Activated T-cell treated with anti-CD3 and anti-CD28 coated beads, Interleukin-2, amount 50 U/mL, for 4 hours (primary cell): Measurements from ENCODE around the gene BCL2. TPM values are rescaled to one million over a fixed set of nuclear protein-coding genes. Genes with fewer than 3 reads are reported as not detected.

Source experiments
- ATAC-seq, 2 donors: fragments of 200-7000 bp; cut with Tn5 transposase; one replicate each; pipeline ENCODE4 v1.10.0; 2021
- DNase-seq: peaks from one replicate; pipeline ENCODE4 v3.0.0-alpha.2; 2020
- H3K27me3 Mint-ChIP-seq: one replicate; pipeline ENCODE4 v1.8.0; 2021; ENCODE audit warnings: low read depth, mixed read lengths
- H3K36me3 Mint-ChIP-seq: one replicate; pipeline ENCODE4 v1.8.0; 2022; ENCODE audit warnings: mixed read lengths; ENCODE audit not compliant: insufficient read depth
- H3K4me1 Mint-ChIP-seq: one replicate; pipeline ENCODE4 v1.8.0; 2021; ENCODE audit warnings: low read depth, mixed read lengths
- H3K4me3 Mint-ChIP-seq: one replicate; pipeline ENCODE4 v1.8.0; 2021; ENCODE audit warnings: mild to moderate bottlenecking, moderate library complexity, mixed read lengths
- H3K9me3 Mint-ChIP-seq: one replicate; pipeline ENCODE4 v1.8.0; 2021; ENCODE audit warnings: mixed read lengths
- total RNA-seq, 3 donors: library from RNA; stranded (reverse); gene quantifications; one replicate each; pipeline ENCODE4 v1.2.1, GENCODE V29; 2021

BCL2 gene
- total RNA-seq, 3 donors from 2014 or later, result 45.0 to 71.4 (median 66.6) TPM

- Mint-ChIP-seq H3K36me3 (peaks cover 24% of the 10 kb centered on the region), H3K27me3 (no peaks in the 10 kb centered on the region), H3K4me3 (no peak overlapping the region), H3K9me3 (no peaks in the 10 kb centered on the region), H3K4me1 (peaks cover 67% of the 10 kb centered on the region)
- no peak for DNase-seq
- no peak for ATAC-seq
These were observed 151.3 kb downstream of the BCL2 start for GRCh38 chr18:63168287-63168686.

- no peak for DNase-seq
- Mint-ChIP-seq H3K4me1 (peaks cover 70% of the 10 kb centered on the region), H3K4me3 (no peak overlapping the region), H3K27me3 (no peaks in the 10 kb centered on the region), H3K36me3 (peaks cover 18% of the 10 kb centered on the region), H3K9me3 (no peaks in the 10 kb centered on the region)
- no peak for ATAC-seq
These were observed 153.4 kb downstream of the BCL2 start for GRCh38 chr18:63166142-63166541.

- Mint-ChIP-seq H3K4me3 (no peak overlapping the region), H3K4me1 (peaks cover 84% of the 10 kb centered on the region), H3K36me3 (peaks cover 19% of the 10 kb centered on the region), H3K27me3 (no peaks in the 10 kb centered on the region), H3K9me3 (no peaks in the 10 kb centered on the region)
- ATAC-seq, result no peak
- DNase-seq, result no peak
These were observed 155.2 kb downstream of the BCL2 start for GRCh38 chr18:63164396-63164795.

DNA sequence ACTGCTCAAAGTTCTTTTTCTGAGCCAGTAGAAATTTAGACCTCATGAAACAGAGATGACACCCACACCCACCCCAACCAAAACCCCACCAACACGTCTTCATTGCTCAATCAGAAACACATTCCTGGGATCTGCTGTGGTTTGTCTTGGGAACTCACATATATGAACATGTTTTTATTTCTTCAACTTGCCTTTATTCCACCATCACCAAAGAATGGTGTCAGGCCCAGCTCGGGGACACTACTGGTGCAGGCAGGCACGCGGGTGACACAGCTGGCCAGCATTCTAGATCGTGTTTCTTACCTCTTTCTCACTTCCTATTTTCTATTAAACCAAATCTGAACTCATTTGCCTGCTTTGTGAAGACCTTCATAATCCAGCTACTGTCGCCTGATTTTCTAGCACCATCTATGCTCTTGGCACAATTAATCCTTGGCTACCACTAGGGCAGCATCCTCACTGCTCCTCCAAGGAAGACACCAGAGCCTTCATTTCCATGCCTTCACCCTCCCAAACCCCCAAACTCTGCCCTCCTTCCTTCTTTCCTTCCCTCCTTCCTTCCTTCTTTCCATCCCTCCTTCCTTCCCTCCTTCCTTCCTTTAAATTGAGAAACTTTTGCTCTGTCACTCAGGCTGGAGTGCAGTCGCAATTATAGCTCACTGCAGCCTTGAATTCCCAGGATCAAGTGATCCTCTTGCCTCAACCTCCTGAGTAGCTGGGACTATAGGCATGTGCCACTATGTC is 157.1 kb downstream of the BCL2 start:
- Mint-ChIP-seq H3K36me3 (peaks cover 19% of the 10 kb centered on the region), H3K9me3 (no peaks in the 10 kb centered on the region), H3K27me3 (no peaks in the 10 kb centered on the region), H3K4me1 (peaks cover 92% of the 10 kb centered on the region), H3K4me3 (peak overlapping the region; percentile 82)
- ATAC-seq (no peak), DNase-seq (no peak)

GRCh38 chr18:63161761-63162195 is 157.8 kb downstream of the BCL2 start:
- peaks cover 92% of the 10 kb centered on the region for H3K4me1 Mint-ChIP-seq
- DNase-seq, result peak; percentile 71
- H3K9me3 Mint-ChIP-seq, result no peaks in the 10 kb centered on the region
- peaks cover 17% of the 10 kb centered on the region for H3K36me3 Mint-ChIP-seq
- H3K27me3 Mint-ChIP-seq, result no peaks in the 10 kb centered on the region
- peak; percentile 80 to 83 for ATAC-seq
- peak overlapping the region; percentile 82 for H3K4me3 Mint-ChIP-seq

DNA sequence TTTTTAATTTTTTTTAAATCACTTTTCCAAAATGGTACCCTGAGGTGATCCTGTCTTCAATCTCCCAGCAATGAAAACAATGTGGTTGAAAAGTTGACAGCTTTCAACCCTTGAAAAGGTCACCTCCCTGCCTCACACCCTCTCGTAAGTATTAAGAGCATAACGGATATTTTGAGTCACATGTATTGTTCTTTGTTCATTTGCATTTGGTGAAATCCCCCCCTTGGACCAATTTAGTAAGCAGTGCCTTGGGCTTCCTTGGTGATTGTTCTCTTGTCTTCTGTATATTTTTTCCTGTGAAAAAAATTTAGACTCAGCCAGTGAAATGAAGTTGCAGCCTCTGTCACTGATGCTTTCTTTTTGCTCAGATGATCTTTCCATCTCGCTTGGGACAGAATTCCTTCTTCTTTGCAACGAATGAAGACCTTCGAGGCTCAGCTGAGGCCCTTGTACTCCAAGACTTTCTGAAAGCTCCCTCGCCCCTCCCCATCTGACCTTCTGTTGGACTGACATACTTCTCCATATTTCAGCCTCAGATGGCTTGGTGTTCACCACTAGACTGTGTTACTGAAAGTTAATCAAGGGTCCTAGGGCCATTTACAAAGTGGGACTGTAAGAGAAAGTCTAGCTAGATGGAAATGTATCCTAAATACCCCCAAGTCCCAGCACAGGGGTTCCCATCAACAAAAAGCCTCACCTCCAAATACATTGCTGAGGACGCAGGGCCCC is 158.4 kb downstream of the BCL2 start:
- no peaks in the 10 kb centered on the region for H3K9me3 Mint-ChIP-seq
- DNase-seq, result peak; percentile 42
- peaks cover 17% of the 10 kb centered on the region for H3K36me3 Mint-ChIP-seq

DNA sequence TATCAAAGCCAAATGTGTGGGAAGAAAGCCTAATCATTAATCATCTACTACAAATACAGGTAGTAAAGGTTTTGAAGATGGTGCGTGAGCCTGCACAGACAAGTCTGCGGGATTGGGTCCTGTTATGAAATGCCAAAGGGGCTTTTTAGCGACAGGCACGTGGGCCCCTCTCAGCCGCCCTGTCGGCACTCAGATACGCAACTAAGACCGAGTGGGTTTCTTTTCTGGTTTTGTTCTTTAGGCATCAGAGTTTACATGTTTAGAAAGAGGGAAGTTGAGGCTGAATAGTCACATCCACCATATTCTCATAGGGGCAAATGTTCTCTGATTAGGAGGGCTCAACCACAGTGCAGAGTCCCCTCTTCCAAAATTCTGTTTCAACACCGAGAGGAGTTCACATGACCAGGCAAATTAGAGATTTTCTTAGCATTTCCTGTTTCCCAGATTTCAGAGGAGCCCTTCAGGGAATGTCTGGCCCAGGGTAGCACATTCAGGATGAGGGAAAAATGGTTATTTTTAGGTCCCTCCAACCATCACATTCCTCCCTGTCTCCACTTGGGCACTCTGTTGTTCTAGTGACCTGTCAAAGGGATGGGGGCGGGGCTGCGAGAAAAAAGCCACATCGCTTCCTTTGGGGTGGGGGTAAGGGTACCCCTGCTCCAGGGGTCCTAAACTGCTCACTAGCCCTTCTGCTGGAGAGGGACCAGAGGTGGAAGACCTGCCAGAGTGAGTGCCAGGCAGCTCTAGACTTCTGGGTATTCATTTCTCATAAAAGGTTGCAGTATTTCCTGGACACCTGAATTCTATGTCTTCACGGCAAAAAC is 159.2 kb downstream of the BCL2 start:
- ATAC-seq (no peak), DNase-seq (no peak)
- peaks cover 96% of the 10 kb centered on the region for H3K4me1 Mint-ChIP-seq
- H3K9me3 Mint-ChIP-seq, result no peaks in the 10 kb centered on the region
- no peaks in the 10 kb centered on the region for H3K27me3 Mint-ChIP-seq
- H3K4me3 Mint-ChIP-seq, result peak overlapping the region; percentile 82
- H3K36me3 Mint-ChIP-seq, result peaks cover 16% of the 10 kb centered on the region

More for the DNA sequence above, 158.4 kb downstream of the BCL2 start:
- H3K27me3 Mint-ChIP-seq, result no peaks in the 10 kb centered on the region
- H3K4me3 Mint-ChIP-seq, result peak overlapping the region; percentile 82
- peak; percentile 41 to 44 for ATAC-seq
- peaks cover 95% of the 10 kb centered on the region for H3K4me1 Mint-ChIP-seq

GRCh38 chr18:63159590-63159989 is 160.0 kb downstream of the BCL2 start:
- DNase-seq, result no peak
- peaks cover 99% of the 10 kb centered on the region for H3K4me1 Mint-ChIP-seq
- ATAC-seq, result no peak
- peaks cover 18% of the 10 kb centered on the region for H3K36me3 Mint-ChIP-seq
- peak overlapping the region; percentile 82 for H3K4me3 Mint-ChIP-seq
- no peaks in the 10 kb centered on the region for H3K9me3 Mint-ChIP-seq
- no peaks in the 10 kb centered on the region for H3K27me3 Mint-ChIP-seq

DNA sequence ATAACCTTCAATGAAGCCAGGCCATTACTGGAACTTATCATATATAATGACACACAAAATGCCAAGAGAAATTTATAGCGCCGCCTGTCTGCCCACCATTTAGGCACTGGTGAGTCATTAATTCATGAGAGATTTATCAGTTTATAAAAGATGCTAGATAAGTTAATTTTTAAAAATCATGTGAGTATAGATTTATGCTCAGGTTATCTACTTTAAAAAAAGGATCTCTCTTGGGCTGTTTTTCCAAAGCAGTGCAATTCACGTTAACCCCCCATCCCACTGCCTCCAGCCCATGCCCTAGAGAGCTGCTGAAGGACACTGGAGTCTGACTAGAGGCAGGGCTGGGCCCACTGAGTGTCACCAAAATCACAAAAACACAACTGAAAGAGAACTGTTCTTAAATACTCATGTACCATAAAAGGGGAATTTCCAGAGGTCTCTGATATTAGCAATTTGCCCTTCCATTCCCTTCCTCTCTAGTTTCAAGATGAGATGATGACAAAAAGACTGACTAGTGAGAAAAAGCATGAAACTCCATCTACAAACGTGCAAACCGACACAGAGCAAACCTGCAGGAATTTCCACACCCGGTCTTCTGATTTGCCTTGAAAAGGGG is 160.8 kb downstream of the BCL2 start:
- H3K36me3 Mint-ChIP-seq, result peaks cover 13% of the 10 kb centered on the region
- peak overlapping the region; percentile 82 for H3K4me3 Mint-ChIP-seq
- ATAC-seq, result peak; percentile 19
- no peaks in the 10 kb centered on the region for H3K9me3 Mint-ChIP-seq
- peak; percentile 44 for DNase-seq
- H3K4me1 Mint-ChIP-seq, result peaks cover 99% of the 10 kb centered on the region
- H3K27me3 Mint-ChIP-seq, result no peaks in the 10 kb centered on the region

DNA sequence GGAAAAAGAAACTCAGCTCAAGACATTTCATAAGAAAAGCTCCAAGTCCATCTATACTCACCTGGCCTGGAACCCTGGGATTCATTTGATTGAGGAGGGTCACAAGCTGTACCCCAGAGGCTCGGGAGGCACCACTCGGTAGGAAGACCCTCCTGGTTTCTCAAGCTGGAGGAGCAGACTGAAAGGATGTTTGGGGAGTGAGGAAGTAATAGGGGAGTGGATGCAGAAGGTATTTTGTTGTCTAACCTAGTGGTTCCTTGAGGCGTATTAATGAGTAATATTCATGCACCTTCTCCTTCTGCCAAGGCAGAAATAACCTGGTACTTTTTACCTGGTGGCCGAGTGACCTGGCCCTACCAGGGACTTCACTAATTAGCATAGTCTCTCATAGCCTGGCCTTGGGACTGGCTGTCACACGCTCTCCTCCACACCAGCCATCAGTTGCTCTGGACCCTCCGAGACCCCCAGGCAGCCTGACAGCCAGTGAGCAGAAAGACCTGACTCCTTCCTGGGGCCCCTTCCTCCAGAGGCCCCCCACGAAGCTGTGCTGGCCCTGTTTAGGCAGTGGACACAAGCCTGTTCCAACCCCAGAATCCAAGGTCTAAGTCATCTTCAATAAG is 161.4 kb downstream of the BCL2 start:
- Mint-ChIP-seq H3K4me3 (peak overlapping the region; percentile 82), H3K4me1 (peaks cover 99% of the 10 kb centered on the region), H3K36me3 (peaks cover 17% of the 10 kb centered on the region), H3K27me3 (no peaks in the 10 kb centered on the region), H3K9me3 (no peaks in the 10 kb centered on the region)
- DNase-seq, result no peak
- ATAC-seq, result no peak

DNA sequence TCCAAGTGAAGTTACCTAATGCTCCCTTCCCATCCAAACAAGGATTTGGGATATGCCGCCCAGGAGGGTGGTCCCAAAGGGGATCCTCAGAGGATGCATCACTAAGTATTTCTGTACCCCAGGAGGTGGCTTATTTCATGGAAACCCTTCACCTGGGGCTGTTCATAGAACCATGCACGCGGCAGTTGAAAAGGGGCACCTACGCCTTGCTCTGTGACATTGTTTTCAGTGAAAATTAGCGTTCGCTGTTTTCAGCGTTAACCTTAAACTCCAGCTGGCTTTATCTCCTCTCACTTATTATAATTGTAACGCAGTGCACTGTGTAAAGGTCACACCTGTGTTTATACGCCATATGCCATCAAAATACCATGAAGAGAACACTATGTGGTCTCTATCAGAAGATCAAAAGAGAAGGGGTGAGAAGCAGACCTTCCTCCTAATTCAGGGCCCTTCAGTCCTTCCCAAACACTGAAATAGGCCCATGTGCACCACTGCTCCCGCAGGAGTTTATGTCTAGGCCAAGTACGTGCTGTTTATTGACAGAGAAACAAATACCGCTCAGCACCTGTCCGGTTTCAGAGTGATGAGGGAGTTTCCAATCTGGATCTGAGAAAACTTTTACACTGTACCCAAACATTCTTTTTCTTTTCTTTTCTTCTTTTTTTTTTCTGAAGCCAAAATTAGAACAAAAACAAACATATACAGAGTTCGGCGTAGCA is 162.1 kb downstream of the BCL2 start:
- Mint-ChIP-seq H3K36me3 (peaks cover 17% of the 10 kb centered on the region), H3K27me3 (no peaks in the 10 kb centered on the region), H3K4me3 (peak overlapping the region; percentile 82), H3K4me1 (peaks cover 99% of the 10 kb centered on the region), H3K9me3 (no peaks in the 10 kb centered on the region)
- no peak for DNase-seq
- ATAC-seq, result no peak

GRCh38 chr18:63155910-63156773 is 163.4 kb downstream of the BCL2 start:
- H3K9me3 Mint-ChIP-seq, result no peaks in the 10 kb centered on the region
- peaks cover 18% of the 10 kb centered on the region for H3K36me3 Mint-ChIP-seq
- H3K4me3 Mint-ChIP-seq, result peak overlapping the region; percentile 82
- no peak for ATAC-seq
- peaks cover 98% of the 10 kb centered on the region for H3K4me1 Mint-ChIP-seq
- no peaks in the 10 kb centered on the region for H3K27me3 Mint-ChIP-seq
- no peak for DNase-seq
